GM21723 (cell line): ENCODE data around the gene NCF2.
"Not testable (repeated sequence)": the region's sequence is repeated elsewhere in the genome, so short reads cannot be mapped to it uniquely, and the experiment has no call there.

ENCODE experiments used
- ATAC-seq: cut with Tn5 transposase; IDR thresholded peaks from one replicate; pipeline ENCODE4 v1.9.1; 2021; ENCODE audit warnings: mild to moderate bottlenecking, moderate library complexity; ENCODE audit not compliant: unreplicated experiment

NCF2 gene

GRCh38 chr1:183590244-183591191 is at the start of gene NCF2:
NCF2 (minus strand) TSS chr1:183590459; CDS start chr1:183590329, 130 bp downstream.
- ATAC-seq: peak; percentile 85

GRCh38 chr1:183638649-183639387 is 48.6 kb upstream of the NCF2 start:
- ATAC-seq: no peak

- no peak for ATAC-seq
Observed at GRCh38 chr1:183636783-183637182, 46.5 kb upstream of the NCF2 start.

GRCh38 chr1:183636334-183636682 is 46.0 kb upstream of the NCF2 start:
- no peak for ATAC-seq

- ATAC-seq: peak; percentile 86
Observed at GRCh38 chr1:183635606-183636333, 45.5 kb upstream of the NCF2 start, which contains the start of gene ARPC5. ARPC5 (minus strand) TSS chr1:183635783; CDS start chr1:183635659, 124 bp downstream.

GRCh38 chr1:183635099-183635605 is 44.9 kb upstream of the NCF2 start:
- peak; percentile 8 for ATAC-seq

GRCh38 chr1:183634429-183635065 is 44.3 kb upstream of the NCF2 start:
- no peak for ATAC-seq

GRCh38 chr1:183633676-183634343 is 43.6 kb upstream of the NCF2 start:
- ATAC-seq: peak; percentile 45

GRCh38 chr1:183632964-183633363 is 42.7 kb upstream of the NCF2 start:
- ATAC-seq: no peak

- ATAC-seq: no peak
Observed at GRCh38 chr1:183632114-183632513, 41.9 kb upstream of the NCF2 start.

- ATAC-seq: no peak
Observed at GRCh38 chr1:183630748-183631147, 40.5 kb upstream of the NCF2 start.

GRCh38 chr1:183628537-183628936 is 38.3 kb upstream of the NCF2 start:
- no peak for ATAC-seq

- ATAC-seq: not testable (repeated sequence)
Observed at GRCh38 chr1:183626236-183626635, 36.0 kb upstream of the NCF2 start.

GRCh38 chr1:183622884-183623785 is 32.9 kb upstream of the NCF2 start:
- peak; percentile 85 for ATAC-seq

GRCh38 chr1:183622013-183622412 is 31.8 kb upstream of the NCF2 start:
- no peak for ATAC-seq

GRCh38 chr1:183620311-183620710 is 30.1 kb upstream of the NCF2 start:
- ATAC-seq: no peak

- no peak for ATAC-seq
Observed at GRCh38 chr1:183619781-183620180, 29.5 kb upstream of the NCF2 start.

- ATAC-seq: not testable (repeated sequence)
Observed at GRCh38 chr1:183618202-183618601, 27.9 kb upstream of the NCF2 start.

GRCh38 chr1:183612975-183613374 is 22.7 kb upstream of the NCF2 start:
- ATAC-seq: not testable (repeated sequence)
